GM21447 (cell line): ENCODE results near the gene EFEMP1.

ENCODE experiments used
- ATAC-seq: cut with Tn5 transposase; IDR thresholded peaks from one replicate; pipeline ENCODE4 v1.9.1; 2021; ENCODE audit not compliant: unreplicated experiment

Gene EFEMP1

DNA sequence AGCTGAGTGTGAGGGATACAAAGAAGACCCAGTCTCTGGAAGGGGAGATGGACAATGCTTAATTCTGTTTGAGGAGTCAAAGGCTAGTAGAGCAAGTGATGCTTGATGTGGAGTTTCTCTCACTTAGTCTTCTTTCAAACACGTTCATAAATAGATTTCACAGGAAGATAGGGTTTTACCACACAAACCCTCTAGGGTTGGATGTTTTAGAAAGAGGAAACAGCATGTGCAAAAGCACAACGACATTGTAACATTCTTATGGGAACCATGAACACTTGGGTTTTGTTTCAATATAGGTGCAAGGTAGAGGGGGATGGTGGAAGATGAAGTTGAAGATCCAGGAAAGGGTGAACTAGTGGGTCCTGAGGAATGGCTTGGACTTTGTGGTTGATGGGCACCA lies 10.8 kb upstream of the EFEMP1 start:
- no peak for ATAC-seq

DNA sequence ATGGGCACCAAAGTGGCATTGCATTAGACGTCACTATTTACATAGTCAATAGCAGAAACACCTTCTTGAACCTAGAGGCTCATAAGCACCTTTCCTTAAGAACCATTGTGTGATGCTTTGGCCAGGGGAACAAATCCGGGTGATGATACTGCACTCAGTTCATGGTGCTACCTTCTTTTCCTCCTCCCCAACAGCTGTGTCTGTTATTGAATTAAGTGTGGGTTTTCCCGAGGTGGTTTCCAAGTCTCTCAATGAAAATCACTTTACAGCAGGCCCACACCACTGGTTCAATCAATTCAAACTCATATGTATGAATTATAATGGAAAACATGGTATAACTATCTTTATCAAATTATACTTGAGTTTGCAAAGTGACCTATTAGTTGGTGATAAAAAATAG lies 9.3 kb upstream of the EFEMP1 start:
- ATAC-seq = no peak

DNA sequence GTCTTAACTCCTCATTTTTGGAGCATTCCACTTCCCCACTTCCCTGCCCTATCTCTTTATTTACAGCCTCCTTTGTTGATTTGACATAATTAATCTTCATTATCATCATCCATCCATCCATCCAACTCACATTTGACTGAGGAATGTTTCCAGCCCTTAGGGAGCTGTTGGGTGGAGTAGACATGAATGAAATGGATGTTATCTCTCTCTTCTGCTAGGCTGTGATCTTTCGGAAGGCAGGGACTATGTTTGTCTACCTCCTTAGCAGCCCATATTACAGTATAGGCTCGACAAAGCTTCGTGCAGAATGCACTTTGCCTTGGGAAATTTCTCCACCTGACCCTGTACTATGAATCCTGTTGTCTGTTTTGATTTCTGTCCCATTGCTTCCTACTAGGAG lies 7.7 kb upstream of the EFEMP1 start:
- no peak for ATAC-seq

DNA sequence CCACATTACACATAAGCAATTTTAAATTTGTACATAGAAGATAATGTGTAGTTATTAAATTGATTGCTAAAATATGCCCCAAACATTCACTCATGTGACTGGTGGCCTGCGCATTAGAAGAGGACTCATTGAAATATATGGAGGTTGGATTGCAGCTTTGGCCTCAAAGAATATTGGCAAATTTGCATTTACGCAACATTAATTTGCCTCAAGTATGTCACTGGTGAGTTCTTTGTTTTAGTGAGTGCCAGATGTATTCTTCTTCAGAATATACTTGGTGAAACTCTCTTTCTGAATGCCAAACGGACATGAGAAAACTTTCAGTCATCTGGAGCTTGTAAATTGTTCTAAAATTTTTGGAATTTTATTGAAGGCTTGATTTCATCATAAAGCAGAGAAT lies 5.9 kb upstream of the EFEMP1 start:
- no peak for ATAC-seq

DNA sequence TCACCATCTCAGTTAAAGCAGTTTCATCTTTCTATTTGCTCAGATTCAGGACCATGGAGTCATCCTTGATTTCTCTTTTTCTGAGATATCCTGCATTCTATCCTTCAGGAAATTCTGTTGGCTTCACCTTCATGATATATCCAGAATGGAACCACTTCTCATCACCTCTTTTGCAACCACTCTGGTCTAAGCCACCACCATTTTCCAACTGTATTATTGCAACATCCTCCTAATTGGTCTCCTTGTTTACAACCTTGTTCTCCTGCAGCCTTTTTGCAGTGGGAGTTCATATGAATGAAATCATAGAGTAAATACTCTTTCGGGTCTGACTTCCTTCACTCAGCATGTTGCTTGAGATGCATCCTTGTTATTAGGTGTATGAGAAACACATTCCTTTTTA lies 3.4 kb upstream of the EFEMP1 start:
- ATAC-seq = no peak

DNA sequence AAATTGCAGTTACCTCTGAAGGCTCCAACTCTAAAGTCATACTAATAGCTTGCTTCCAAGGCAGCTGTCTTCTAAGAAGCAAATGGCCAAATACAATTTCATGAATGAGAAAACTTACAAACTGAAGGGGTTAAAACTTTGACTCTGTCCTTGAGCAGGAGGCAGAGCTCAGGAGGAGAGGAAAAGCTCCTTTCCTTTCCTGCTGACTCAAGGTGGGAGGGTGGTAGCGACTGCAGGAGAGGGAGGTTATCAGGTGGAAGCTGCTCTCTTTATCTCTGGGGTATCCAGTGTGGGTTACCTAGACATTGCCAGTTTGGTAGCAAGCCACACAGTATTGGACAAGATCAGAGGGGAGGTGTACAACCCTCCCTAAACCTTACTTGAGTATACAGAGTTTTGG lies 2.7 kb upstream of the EFEMP1 start:
- no peak for ATAC-seq

DNA sequence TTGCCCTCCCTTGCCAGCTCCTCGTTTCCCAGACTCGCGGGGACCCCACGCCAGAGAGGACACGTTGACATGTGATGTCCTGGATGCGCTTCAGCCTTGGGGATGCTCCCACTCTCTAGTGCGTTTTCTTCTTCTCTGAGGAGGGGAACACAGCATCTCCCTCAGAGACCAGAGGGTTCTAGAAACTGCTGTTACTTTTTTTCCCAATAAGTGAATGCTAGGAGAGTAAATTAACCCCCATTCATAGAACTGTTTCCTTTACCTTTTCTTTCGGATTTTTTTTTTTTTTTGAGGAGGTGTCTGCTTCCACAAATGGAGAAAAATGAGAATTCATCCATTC lies 370 bp upstream of the EFEMP1 start:
- no peak for ATAC-seq

DNA sequence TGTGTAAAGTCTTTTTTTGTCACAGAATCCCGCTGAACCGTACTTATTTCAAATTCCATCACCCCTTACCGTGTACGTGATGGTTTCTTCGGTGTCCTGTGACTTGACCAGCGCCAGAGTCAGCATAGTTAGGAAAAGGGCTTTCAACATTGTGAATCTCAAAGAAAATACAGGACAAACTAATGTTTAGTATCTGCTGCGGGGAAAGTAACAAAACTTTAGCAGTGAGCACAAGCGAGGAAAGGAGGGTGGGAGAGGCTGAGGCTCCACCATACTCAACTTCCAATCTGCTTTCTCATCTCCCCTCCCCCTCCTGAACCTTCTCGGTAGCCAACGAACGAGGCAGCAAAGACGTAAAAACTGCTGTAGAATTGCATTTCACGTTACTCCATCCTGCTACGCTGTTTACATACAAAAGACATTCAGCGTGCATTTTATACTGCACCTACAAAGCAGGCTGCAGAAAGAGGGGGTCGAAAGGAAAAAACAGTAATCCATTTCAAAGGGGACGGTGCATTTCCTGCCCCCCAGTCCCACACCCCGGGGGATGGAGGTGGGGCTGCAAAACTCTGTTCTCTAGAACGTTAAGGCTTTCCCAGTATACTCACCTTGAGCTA lies 1.2 kb downstream of the EFEMP1 start:
- no peak for ATAC-seq

DNA sequence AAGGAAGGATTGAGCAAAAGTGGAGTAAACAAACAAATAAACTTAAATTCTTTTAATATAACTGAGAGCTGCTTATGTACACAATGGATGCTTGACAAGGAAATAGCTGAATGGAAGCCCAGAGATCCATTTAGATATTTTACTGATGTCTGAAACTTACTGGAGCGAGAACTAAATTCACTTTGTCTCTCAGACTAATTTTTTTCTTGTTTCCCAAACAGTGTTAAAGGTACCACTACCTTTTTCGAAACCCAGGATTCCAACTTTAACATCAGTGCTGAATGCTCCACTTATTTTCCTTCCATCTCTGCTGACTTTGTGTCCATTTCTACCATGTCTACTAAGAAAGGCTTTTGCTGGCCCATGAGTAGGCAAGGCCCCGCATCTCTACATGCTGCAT lies 4.0 kb downstream of the EFEMP1 start:
- ATAC-seq = no peak

DNA sequence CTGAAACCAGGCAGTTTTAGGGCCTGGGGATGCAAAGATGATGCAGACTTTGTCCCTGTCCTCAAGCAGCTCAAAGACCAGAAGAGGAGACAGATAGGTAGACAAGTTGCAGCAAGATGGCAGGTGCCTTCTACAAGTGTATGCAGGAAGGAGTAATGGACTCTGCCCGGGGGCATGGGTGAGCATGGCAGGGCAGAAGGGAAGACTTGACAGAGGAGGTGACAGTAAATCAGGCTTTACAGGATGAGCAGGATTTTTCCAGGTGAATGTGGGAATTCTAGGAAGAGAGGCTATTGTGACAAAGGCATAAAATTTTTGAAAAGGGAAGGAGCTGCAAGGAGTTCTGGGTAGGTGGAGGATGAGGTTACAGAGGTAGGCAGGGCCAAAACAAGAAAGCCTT lies 4.7 kb downstream of the EFEMP1 start:
- ATAC-seq = no peak

DNA sequence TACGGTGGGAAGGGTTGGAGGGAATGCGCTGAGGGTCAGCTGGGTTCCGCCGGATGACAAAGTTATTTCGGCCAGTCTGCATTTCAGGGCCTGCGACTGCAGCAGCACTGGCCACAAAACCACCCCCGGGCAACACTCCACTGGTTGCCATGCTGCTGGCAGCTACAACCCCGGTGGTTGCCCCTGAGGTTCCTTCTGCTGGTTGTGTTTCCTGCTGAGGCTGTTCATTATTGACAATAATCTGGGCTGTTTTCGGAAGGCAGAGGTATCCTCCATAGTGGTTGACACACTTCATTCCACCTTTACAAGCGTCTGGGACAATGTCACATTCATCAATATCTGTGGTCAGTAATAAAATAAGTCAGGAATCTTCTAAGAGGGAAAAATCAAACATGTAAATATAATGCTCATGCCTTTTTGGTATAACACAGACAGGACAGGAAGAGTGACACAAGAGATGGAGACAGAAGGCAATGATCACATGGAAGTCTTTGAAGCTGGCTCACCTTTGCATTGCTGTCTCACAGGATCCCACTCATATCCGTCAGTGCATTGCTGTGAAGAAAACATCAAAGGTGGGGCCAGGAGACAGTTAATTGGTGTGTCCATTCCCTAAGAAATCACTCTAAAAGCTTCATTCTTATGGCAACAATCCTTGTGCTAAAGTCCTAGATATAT lies 5.7 kb downstream of the EFEMP1 start:
- ATAC-seq = no peak

DNA sequence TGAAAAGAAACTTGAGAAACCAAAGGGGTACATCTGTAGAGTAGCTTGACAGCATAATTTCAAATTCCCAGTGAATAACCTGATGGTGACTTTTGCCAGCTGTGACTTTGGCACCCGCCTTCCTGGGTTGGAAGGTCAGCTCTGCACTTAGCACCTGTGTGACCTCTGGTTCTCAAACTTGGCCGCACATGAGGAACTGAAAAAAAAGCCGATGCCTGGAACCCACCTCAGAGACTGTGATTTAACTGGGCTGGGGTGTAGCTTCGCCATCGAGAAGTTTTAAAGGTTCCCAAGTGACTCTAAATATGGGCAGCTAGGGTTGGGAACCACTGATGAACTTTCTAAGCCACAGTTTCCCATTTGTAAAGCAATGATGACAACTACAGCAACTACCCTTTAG lies 6.5 kb downstream of the EFEMP1 start:
- ATAC-seq = no peak

DNA sequence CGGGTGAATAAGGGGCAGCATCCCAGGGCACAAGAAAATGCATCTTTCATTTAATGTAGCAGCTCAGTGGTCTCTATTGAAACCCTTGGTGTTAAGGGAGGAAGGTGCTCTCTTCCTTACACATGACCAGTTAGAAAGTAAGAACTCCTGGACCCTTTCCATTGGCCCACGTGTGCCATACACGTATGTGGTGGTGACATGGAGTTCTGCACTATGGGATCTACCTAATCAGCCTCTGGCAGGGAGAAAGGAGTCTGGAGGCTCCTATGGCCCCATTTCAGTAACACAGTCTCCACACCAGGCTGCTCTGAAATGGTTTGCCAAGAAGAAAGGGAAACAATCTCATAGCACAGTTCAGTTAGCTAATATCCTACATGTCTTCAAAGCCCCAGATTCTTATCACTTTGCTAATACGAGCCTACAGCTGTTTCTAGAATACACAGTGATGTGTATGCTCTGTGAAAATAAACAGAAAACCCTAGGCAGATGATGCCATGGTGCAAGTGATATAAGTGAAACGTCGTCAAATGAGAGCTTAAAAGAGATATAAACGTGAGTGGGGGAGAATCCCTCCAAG lies 7.0 kb downstream of the EFEMP1 start:
- ATAC-seq = no peak

DNA sequence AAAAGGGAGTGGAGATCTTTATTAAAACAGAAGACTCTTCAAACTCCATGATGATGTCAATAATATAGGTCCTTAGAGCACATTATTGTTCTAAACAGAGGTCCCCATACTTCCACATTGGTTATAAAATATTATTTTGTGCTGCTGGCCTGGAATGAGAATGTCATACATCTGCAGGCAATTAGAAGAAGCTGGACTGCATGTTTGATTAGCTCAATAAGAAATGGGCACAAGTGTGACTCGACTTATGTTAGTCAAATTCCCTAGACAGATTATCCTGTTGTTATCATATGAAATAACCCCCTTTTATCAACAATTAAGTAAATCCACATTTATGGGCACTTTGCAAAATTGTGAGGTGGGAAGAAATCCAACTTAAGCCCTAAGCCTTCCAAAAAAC lies 8.8 kb downstream of the EFEMP1 start:
- ATAC-seq = no peak

DNA sequence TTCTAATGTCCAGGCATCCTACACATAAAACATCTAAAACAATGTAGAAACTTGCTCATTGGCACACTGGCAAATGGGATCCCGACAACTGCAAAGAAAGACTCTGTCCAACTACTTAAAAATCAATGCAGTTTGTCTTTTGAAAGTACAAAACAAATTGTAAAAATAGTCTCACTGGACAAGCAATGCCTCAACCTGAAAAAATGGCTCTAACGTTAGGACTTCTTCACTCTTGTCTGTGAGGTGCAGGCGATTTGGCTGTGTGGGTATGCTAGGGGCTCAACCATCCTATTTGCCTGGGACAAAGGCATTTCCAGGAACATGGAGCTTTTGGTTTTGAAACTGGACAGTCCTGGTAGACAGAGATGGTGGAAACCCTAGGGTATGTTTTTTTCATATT lies 10.7 kb downstream of the EFEMP1 start:
- ATAC-seq = no peak

DNA sequence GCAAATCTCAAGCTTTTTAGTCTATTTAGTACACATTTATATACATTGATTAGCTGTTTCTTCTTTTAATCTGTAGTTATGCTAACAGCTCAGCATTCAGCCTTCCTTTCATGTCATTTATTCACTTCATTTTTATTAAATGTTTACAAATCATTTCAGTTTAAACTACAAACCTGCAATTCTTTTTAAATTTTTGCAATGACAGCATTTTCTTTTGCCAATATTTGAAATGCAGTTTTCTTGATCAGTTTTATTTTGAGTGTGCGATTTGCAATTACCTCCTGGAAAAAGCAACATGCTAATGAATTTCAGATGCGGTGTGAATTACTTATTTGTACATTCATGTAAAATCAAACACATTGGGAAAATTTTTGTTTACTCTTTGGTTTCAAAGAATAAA lies 13.5 kb downstream of the EFEMP1 start:
- ATAC-seq = no peak

DNA sequence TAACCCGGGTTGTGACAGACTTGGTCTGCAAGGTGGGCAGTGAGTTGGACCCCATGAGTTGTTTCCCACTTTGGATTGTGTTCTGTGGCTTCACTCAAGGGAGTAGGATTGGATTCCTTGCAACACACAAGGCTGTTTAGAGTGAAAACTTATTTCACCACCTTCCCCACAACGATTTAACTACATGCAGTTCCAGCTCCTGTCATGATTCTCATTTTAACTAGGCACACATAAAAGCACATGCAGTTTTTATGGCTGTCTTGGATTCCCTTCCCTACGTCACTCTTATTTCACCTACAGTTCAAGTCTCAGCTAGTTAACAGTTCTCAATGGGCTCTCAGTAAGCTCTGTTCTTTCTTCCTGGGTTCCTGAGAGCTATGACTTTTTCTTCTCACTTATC lies 15.9 kb downstream of the EFEMP1 start:
- ATAC-seq = no peak

DNA sequence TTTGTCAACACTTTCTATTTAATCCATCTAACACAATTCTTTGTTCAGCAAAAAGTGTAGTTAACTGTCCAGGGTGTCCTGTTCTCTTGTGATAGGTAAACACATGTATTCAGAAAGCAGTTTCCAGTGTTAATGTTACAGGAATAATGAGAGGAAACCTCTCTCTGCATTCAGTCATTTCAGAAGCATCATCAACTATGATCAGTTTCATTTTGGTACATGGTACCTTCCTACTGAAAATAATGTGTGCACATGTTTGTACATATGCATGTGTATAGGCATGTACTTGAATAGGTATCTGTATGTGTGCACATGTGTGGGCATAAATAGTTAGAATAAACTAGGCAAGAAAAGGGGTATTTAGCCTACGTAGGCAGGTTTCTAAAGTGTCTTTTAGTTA lies 16.6 kb downstream of the EFEMP1 start:
- ATAC-seq = no peak

DNA sequence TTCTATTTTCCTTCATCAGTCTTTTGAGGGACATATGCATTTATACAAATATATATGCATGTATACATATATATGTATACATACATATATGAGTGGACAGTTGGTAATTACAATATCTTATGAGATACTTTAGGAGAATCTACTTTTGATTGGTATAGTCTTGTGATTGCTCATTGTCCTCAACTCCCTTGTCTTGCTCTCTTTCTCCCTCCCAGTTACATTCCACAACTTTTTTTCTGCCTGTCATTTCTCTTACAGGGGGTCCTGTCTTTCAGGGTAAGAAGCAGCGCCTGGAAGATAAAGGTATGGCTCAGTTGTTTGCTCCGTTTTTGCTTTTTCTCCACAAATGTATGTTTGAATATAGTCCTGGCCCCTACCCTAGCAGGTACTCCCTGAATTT lies 19.9 kb downstream of the EFEMP1 start:
- no peak for ATAC-seq

DNA sequence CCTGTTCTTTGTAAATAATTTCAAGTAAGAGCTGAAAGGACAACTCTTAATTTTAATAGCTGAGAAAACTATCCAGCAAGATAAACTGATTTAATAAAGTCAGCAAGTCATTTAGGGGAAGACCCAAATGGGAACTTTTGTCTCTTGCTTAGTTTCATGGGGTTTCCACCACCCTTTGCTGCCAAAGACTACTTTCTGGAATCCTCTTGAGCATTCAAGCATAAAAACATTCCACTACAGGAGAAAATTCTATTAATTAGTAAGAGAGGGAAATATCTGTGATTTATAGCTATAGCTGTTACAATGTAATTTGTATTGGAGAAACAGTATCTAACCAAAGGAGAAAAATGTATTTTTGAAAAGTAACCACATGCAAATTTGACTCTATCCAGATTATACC lies 20.6 kb downstream of the EFEMP1 start:
- no peak for ATAC-seq

DNA sequence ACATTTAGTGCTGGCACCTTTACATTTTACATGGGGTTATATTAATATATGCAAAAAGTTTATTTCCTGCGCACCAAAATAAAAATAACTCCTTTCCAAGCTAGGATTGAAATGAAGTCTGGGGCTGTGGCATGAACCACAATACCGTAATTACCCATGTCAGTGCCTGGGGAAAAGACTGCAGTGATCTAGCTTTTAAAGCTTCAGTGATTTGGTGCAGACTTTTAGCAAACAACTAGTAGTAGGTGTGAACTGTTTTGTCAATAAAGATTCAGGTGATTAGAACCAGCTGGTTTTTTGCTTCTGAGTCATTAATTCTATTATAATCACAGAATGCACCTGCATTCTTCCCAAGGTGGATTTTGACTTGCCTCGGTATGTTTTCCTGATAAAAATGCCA lies 21.2 kb downstream of the EFEMP1 start:
- no peak for ATAC-seq

DNA sequence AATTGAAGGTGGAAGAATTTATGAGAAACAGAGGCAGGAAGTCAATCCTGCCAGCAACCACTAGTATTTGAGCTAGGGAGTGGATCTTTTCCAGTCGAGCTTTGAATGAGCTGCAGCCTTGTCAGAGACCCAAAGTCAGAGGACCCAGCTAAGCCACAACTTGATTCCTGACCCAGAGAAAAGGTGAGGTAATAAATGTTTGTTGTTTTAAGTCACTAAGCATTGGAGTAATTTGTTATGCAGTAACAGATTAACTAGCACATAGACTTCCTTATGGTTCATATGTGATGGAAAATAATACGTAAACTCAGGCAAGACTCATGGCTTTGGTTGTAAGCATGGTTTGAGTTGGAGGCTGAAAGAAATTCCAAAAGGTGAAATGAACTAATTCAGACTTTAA lies 21.6 kb downstream of the EFEMP1 start:
- ATAC-seq = no peak

DNA sequence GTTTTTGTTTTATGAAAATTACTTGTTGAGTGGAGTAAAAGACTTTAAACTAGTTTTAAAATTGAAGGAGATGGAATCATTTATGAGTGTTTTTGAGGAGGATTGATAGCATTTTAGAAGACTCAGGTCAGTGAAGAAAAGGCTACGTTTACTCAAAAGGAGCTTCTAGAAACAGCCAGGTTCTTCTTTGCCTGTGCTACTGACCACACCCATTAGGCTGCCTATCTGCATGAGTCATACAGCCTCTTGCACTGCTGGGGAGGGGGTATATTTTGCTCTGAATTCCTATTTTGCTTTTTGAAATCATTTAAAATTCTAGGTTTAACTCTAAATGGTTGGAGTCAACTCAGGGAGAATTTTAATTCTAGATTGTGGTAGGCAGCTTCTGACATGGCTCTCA lies 22.3 kb downstream of the EFEMP1 start:
- no peak for ATAC-seq
